HepG2 (cell line): ENCODE measurements around the gene OR8U1. TPM values are rescaled to one million over a fixed set of nuclear protein-coding genes. Genes with fewer than 3 reads are reported as not detected.

Source experiments
- ATAC-seq: fragments of 200-7000 bp; cut with Tn5 transposase; 3 replicates; pipeline ENCODE4 v1.9.1; 2020; ENCODE audit warnings: mild to moderate bottlenecking, moderate library complexity
- BruUV-seq: library from RNA; stranded (reverse); fragments of 400-500 nt; replicated peaks from 2 replicates; lab custom pipeline; 2021; lab: Mats Ljungman, UMichigan
- CTCF ChIA-PET: fragments of 300-600 bp; formaldehyde crosslinking; extraction: SDS; loops from one replicate; lab custom pipeline; 2021; ENCODE audit warnings: low total read pairs, inconsistent platforms, low intra/inter-chr PET ratio; lab: Yijun Ruan, JAX
- POLR2A ChIA-PET: fragments of 350-600 bp; sonication (Branson Sonifier 250); formaldehyde crosslinking; loops from one replicate; lab custom pipeline; 2020; ENCODE audit warnings: antibody characterized with exemption, inconsistent platforms; lab: Yijun Ruan, JAX
- DNase-seq: peaks from one replicate; pipeline ENCODE4 v3.0.0-alpha.2; 2015; ENCODE audit warnings: low spot score
- FAIRE-seq: peaks from 3 replicates; lab custom pipeline; 2011; peaks lifted over from hg19 to GRCh38; lab: Jason Lieb, UNC
- H2AFZ ChIP-seq: one replicate; pipeline ENCODE4 v1.6.1; 2011; ENCODE audit warnings: low read length, inconsistent platforms
- H3K27ac ChIP-seq: fragments of 300-600 bp; 3 replicates; pipeline ENCODE4 v1.8.0; 2011; ENCODE audit warnings: mixed run types, mild to moderate bottlenecking, mixed read lengths, low read length, inconsistent platforms; ENCODE audit not compliant: insufficient read depth; ENCODE audit errors: extremely low read length
- H3K27me3 ChIP-seq, 2 experiments: fragments of 200-600 bp in 1 of 2; 2 replicates in 1 of 2; 3 replicates in 1 of 2; pipeline versions ENCODE4 v1.6.0 to v1.8.0; 2011; ENCODE audit warnings: low read length in 2 of 2, mild to moderate bottlenecking in 2 of 2, moderate library complexity in 2 of 2, inconsistent platforms in 1 of 2; ENCODE audit not compliant: insufficient read depth in 2 of 2, control insufficient read depth in 1 of 2
- H3K36me3 ChIP-seq, 2 experiments: fragments of 200-600 bp in 1 of 2; replicated peaks in 1 of 2; 2 replicates in 1 of 2; 3 replicates in 1 of 2; pipeline versions ENCODE4 v1.5.1 to v1.8.0; 2011; ENCODE audit warnings: low read length in 2 of 2, inconsistent platforms in 1 of 2; ENCODE audit not compliant: insufficient read depth in 2 of 2, control insufficient read depth in 1 of 2
- H3K4me1 ChIP-seq: 2 replicates; pipeline ENCODE4 v1.5.1; 2012; ENCODE audit warnings: low read length, inconsistent platforms; ENCODE audit not compliant: insufficient read depth
- H3K4me2 ChIP-seq: 2 replicates; pipeline ENCODE4 v1.6.0; 2011; ENCODE audit warnings: low read depth, low read length, inconsistent platforms
- H3K4me3 ChIP-seq, 3 experiments: fragments of 200-600 bp in 1 of 3; sonication (generic), shearing (Covaris generic) in 1 of 3; replicated peaks in 1 of 3; 2 replicates each; pipeline ENCODE4 v1.5.1; 2011 to 2016; ENCODE audit warnings: low read length in 3 of 3, inconsistent platforms in 2 of 3, low read depth in 2 of 3, mild to moderate bottlenecking in 2 of 3, control low read depth in 1 of 3, mixed read lengths in 1 of 3; ENCODE audit not compliant: insufficient read depth in 1 of 3
- H3K79me2 ChIP-seq: one replicate; pipeline ENCODE4 v1.6.1; 2011; ENCODE audit warnings: low read length, inconsistent platforms; ENCODE audit not compliant: insufficient read depth
- H3K9ac ChIP-seq: 2 replicates; pipeline ENCODE4 v1.6.0; 2011; ENCODE audit warnings: mild to moderate bottlenecking, low read depth, low read length, inconsistent platforms; ENCODE audit not compliant: insufficient read depth
- H3K9me3 ChIP-seq: 2 replicates; pipeline ENCODE4 v1.5.1; 2012; ENCODE audit warnings: mild to moderate bottlenecking, low read length
- H4K20me1 ChIP-seq: 2 replicates; pipeline ENCODE4 v1.6.0; 2011; ENCODE audit warnings: inconsistent platforms, mild to moderate bottlenecking, low read length, moderate library complexity; ENCODE audit not compliant: insufficient read depth
- CHD4 ChIP-seq: fragments of 200-600 bp; sonication (generic); IDR thresholded peaks from 2 replicates; pipeline ENCODE4 v1.7.0; 2017; ENCODE audit warnings: mild to moderate bottlenecking, low read length, borderline replicate concordance
- GABPB1 ChIP-seq: IDR thresholded peaks from 2 replicates; pipeline ENCODE4 v1.6.1; 2016; ENCODE audit warnings: mild to moderate bottlenecking, missing genetic modification reagents, moderate library complexity, missing compliant biosample characterization
- HNRNPUL1 ChIP-seq: fragments of 200-400 bp; formaldehyde crosslinking; IDR thresholded peaks from 2 replicates; pipeline ENCODE4 v1.6.1; 2017; ENCODE audit warnings: low read depth, mild to moderate bottlenecking, low read length, moderate library complexity
- KDM2A ChIP-seq: sonication (generic); formaldehyde crosslinking; IDR thresholded peaks from 2 replicates; pipeline ENCODE4 v1.4.0; 2020; ENCODE audit warnings: low read depth, missing genetic modification reagents, borderline replicate concordance
- MAZ ChIP-seq, 2 experiments: sonication (generic) in 1 of 2; formaldehyde crosslinking in 1 of 2; IDR thresholded peaks; 2 replicates each; pipeline versions ENCODE4 v1.5.0 to v1.6.1; 2012 to 2020; ENCODE audit warnings: low read depth in 2 of 2, mild to moderate bottlenecking in 2 of 2, borderline replicate concordance in 1 of 2, improper control_type of control experiment in 1 of 2, low read length in 1 of 2, missing genetic modification reagents in 1 of 2, moderate library complexity in 1 of 2
- MED13 ChIP-seq: sonication (generic); formaldehyde crosslinking; IDR thresholded peaks from 2 replicates; pipeline ENCODE4 v1.5.0; 2020; ENCODE audit warnings: missing genetic modification reagents
- NFRKB ChIP-seq: fragments of 450-650 bp; IDR thresholded peaks from 2 replicates; pipeline ENCODE4 v1.6.1; 2017
- REPIN1 ChIP-seq: sonication (generic); formaldehyde crosslinking; IDR thresholded peaks from 2 replicates; pipeline ENCODE4 v1.8.0; 2022; ENCODE audit warnings: missing genetic modification reagents, low read depth, mild to moderate bottlenecking, borderline replicate concordance
- SIX4 ChIP-seq: sonication (generic); formaldehyde crosslinking; IDR thresholded peaks from 2 replicates; pipeline ENCODE4 v1.4.0; 2020; ENCODE audit warnings: missing genetic modification reagents
- TBL1XR1 ChIP-seq: fragments of 150-350 bp; IDR thresholded peaks from 2 replicates; pipeline ENCODE4 v1.6.1; 2014; ENCODE audit warnings: borderline replicate concordance, low read length; ENCODE audit not compliant: partially characterized antibody
- ZIK1 ChIP-seq: sonication (generic); formaldehyde crosslinking; IDR thresholded peaks from 2 replicates; pipeline ENCODE4 v1.5.0; 2020; ENCODE audit warnings: mild to moderate bottlenecking, low read depth, missing genetic modification reagents, borderline replicate concordance
- ZNF343 ChIP-seq: sonication (generic); formaldehyde crosslinking; IDR thresholded peaks from 2 replicates; pipeline ENCODE4 v1.4.0; 2020; ENCODE audit warnings: mild to moderate bottlenecking, missing genetic modification reagents
- ZNF556 ChIP-seq: sonication (generic); formaldehyde crosslinking; IDR thresholded peaks from 2 replicates; pipeline ENCODE4 v1.4.0; 2020; ENCODE audit warnings: mild to moderate bottlenecking, missing genetic modification reagents, borderline replicate concordance
- ZNF737 ChIP-seq: sonication (generic); formaldehyde crosslinking; IDR thresholded peaks from 2 replicates; pipeline ENCODE4 v1.5.0; 2020; ENCODE audit warnings: missing genetic modification reagents, mild to moderate bottlenecking, borderline replicate concordance
- in situ Hi-C: cut with HindIII; loops from 2 replicates; pipeline ENCODE4 v1.10.0; 2017; ENCODE audit warnings: low pct_unique_long_range_greater_than_20kb; ENCODE audit not compliant: extremely low pct_ligation_motif_present
- intact Hi-C: fragments of 100-400 bp; cut with micrococcal nuclease; formaldehyde crosslinking; loops from one replicate; pipeline ENCODE4 v1.10.0; 2022; ENCODE audit not compliant: unreplicated experiment
- polyA plus RNA-seq, 8 experiments: library from polyadenylated mRNA; depleted of rRNA in 3 of 8; stranded (reverse) in 7 of 8; unstranded in 1 of 8; fragments of >200 nt; fragmentation: Illumina TruSeq in 4 of 8; extraction: Trizol in 4 of 8; gene quantifications; 2 replicates each; pipeline versions ENCODE4 v1.2.1 to v1.2.3, GENCODE V29; 2011 to 2016; ENCODE audit warnings: low read depth in 4 of 8, missing spikeins in 1 of 8, mixed read lengths in 1 of 8; ENCODE audit not compliant: insufficient read depth in 1 of 8
- total RNA-seq, 5 experiments: library from RNA; depleted of rRNA; stranded (reverse); fragments of >200 nt; fragmentation: Illumina TruSeq; extraction: Trizol; gene quantifications; 2 replicates each; pipeline ENCODE4 v1.2.3, GENCODE V29; 2016; ENCODE audit warnings: low read depth in 1 of 5
- TF ChIP-seq, protein P1 (sequence below), 2 experiments: fragments of 450-650 bp in 1 of 2; sonication (generic) in 1 of 2; formaldehyde crosslinking in 1 of 2; IDR thresholded peaks; 2 replicates each; pipeline versions ENCODE4 v1.6.1 to v1.8.0; 2016 to 2022; ENCODE audit warnings: antibody characterized with exemption in 1 of 2, mild to moderate bottlenecking in 1 of 2, missing genetic modification reagents in 1 of 2
- TF ChIP-seq, protein P2 (sequence below): IDR thresholded peaks from 2 replicates; pipeline ENCODE4 v1.6.1; 2016

OR8U1 gene
- total and polyA plus RNA-seq, 2 of the 13 experiments (the other 11 are each of a cell fraction or from before 2014, with no cell fraction given) = not detected

DNA sequence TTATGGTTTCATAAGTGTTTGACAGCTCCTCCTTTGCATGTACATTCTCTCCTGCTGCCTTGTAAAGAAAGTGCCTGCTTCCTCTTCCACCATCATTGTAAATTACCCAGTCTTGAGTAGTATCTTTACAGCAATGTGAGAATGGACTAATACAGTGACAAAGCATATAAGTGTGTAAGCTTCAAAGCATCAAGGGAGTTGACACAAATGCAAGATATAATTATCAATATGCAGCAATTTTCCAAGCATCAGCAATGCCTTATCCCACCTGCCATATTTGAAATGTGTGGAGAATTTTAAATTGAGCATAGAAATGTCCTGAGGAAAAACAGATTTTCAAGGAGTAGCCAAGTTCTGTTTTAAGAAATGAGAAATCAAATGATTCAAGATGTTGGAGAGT is 35.4 kb downstream of the OR8U1 start:
- BruUV-seq = no TSS peak
- H2AFZ ChIP-seq = no peak overlapping the region
- no peak overlapping the region for H3K4me3 ChIP-seq
- peaks cover 63% of the 10 kb centered on the region for H3K9me3 ChIP-seq
- no peak overlapping the region for H3K9ac ChIP-seq
- FAIRE-seq (no peak), ATAC-seq (no peak), DNase-seq (no peak)
- no peaks in the 10 kb centered on the region for H3K4me1 ChIP-seq
- no peak overlapping the region for H3K27ac ChIP-seq
- H3K27me3 ChIP-seq = no peaks in the 10 kb centered on the region
- no peaks in the 10 kb centered on the region for H3K36me3 ChIP-seq
- H4K20me1 ChIP-seq = no peaks in the 10 kb centered on the region
- TF ChIP-seq MAZ (IDR thresholded peaks at IDR 0.05; ENCODE audit: borderline replicate concordance, low read depth, low read length) = no peak
- no peak for TF ChIP-seq MAZ (CRISPR knock-in tag; IDR thresholded peaks at IDR 0.05; ENCODE audit: low read depth)
- TF ChIP-seq, protein P1, sequence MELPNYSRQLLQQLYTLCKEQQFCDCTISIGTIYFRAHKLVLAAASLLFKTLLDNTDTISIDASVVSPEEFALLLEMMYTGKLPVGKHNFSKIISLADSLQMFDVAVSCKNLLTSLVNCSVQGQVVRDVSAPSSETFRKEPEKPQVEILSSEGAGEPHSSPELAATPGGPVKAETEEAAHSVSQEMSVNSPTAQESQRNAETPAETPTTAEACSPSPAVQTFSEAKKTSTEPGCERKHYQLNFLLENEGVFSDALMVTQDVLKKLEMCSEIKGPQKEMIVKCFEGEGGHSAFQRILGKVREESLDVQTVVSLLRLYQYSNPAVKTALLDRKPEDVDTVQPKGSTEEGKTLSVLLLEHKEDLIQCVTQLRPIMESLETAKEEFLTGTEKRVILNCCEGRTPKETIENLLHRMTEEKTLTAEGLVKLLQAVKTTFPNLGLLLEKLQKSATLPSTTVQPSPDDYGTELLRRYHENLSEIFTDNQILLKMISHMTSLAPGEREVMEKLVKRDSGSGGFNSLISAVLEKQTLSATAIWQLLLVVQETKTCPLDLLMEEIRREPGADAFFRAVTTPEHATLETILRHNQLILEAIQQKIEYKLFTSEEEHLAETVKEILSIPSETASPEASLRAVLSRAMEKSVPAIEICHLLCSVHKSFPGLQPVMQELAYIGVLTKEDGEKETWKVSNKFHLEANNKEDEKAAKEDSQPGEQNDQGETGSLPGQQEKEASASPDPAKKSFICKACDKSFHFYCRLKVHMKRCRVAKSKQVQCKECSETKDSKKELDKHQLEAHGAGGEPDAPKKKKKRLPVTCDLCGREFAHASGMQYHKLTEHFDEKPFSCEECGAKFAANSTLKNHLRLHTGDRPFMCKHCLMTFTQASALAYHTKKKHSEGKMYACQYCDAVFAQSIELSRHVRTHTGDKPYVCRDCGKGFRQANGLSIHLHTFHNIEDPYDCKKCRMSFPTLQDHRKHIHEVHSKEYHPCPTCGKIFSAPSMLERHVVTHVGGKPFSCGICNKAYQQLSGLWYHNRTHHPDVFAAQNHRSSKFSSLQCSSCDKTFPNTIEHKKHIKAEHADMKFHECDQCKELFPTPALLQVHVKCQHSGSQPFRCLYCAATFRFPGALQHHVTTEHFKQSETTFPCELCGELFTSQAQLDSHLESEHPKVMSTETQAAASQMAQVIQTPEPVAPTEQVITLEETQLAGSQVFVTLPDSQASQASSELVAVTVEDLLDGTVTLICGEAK (IDR thresholded peaks at IDR 0.05) = no peak
- TF ChIP-seq, protein P1 (CRISPR knock-in tag; IDR thresholded peaks at IDR 0.05) = no peak
- no peak for TF ChIP-seq TBL1XR1
- TF ChIP-seq ZNF343 (CRISPR knock-in tag) = no peak
- TF ChIP-seq CHD4 = no peak
- TF ChIP-seq ZIK1 = no peak
- no peak for TF ChIP-seq MED13 (CRISPR knock-in tag)
- no peak for TF ChIP-seq REPIN1 (CRISPR knock-in tag)
- TF ChIP-seq SIX4 (CRISPR knock-in tag) = no peak
- no peak for TF ChIP-seq KDM2A (CRISPR knock-in tag)
- TF ChIP-seq HNRNPUL1 = no peak
- TF ChIP-seq ZNF737 (CRISPR knock-in tag) = no peak
- no peak for TF ChIP-seq ZNF556 (CRISPR knock-in tag)
- TF ChIP-seq NFRKB = no peak
- TF ChIP-seq, protein P2, sequence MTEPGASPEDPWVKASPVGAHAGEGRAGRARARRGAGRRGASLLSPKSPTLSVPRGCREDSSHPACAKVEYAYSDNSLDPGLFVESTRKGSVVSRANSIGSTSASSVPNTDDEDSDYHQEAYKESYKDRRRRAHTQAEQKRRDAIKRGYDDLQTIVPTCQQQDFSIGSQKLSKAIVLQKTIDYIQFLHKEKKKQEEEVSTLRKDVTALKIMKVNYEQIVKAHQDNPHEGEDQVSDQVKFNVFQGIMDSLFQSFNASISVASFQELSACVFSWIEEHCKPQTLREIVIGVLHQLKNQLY (CRISPR knock-in tag) = no peak
- TF ChIP-seq GABPB1 = no peak
- ChIA-PET CTCF (no interaction called here), POLR2A (no interaction called here)
- intact Hi-C loops (no loop called here), in situ Hi-C loops (no loop called here)
- H3K79me2 ChIP-seq = no peaks in the 10 kb centered on the region
- H3K4me2 ChIP-seq = no peak overlapping the region
